Measurements from ENCODE around the gene EP400. TPM values are rescaled to one million over a fixed set of nuclear protein-coding genes. Genes with fewer than 3 reads are reported as not detected.

The EP400 gene
- total RNA-seq, 4 donors from 2014 or later = 20.5 to 33.7 (median 23.4) TPM

GRCh38 chr12:131910302-131911027, 39.3 kb upstream of the EP400 start:
- no peak for TF ChIP-seq CTCF (IDR thresholded peaks at IDR 0.05; ENCODE audit: low read depth)

DNA sequence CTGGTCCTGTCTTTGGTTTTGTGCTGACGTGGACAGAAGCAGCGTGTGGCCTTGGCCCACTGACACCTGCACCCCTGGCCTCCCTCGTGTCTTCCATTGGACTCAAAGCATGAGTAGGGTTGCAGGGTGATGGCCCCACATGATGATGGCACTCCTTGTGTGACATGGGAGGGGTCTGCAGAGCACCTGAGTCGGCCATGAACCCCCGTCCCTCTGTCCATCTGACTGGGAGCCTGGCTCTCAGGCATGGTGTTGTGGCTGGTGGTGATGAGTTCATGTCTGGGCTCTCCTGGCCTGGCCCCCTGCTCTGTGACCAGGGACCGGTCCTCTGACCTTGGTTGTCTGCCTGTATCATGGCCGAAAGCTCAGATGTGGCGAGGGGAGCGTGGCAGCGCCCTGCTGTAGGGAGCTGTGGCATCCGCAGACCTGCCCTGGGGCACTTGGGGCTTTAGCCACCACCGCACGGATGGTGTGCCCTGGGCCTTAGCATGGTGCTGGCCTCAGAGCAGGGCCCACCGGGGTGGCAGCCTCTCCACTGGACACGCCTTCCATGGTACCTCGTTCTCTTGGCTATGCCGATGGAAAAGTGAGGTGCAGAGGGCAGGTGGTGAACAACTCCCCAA, 38.6 kb upstream of the EP400 start:
- TF ChIP-seq CTCF (IDR thresholded peaks at IDR 0.05; ENCODE audit: low read depth) = no peak

GRCh38 chr12:131911851-131912477, 37.8 kb upstream of the EP400 start:
- TF ChIP-seq CTCF (IDR thresholded peaks at IDR 0.05; ENCODE audit: low read depth) = no peak

DNA sequence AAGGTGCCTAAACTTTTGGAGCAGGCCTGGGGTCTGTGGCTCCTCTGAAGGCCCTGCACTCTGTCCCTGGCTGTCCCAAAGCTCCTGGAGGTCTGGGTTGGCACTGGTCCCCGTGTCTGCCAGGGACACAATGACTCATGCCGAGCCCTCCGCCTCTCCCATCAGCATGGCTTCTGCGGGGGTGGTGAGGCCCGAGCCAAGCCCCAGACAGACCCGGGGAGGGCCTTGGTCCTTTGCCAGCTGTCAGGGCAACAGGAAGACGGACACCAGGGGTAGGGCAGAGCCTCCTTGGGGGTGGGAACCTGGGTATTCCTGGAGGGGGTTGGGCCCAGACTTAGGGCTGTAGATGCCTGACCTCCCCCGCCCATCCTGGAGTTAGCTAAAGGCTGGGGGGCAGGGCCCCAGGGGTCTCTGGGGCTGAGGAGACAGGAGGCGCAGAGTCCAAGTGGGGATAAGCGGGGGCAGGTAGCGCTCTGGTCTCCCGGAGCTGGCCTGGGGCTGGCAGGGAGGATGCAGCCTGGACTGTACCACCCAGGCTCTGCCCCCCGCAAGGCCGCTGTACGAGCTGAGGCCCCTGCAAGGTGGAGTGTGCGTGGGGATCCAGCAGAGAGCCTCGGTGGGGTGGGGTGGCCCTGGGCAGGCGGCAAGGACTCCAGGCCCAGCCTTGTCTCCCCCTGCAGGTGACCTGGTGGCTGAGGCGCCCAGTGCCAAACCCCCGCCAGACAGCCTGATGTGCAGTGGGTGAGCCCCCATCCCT, 37.0 kb upstream of the EP400 start:
- no peak for TF ChIP-seq CTCF (IDR thresholded peaks at IDR 0.05; ENCODE audit: low read depth)

- TF ChIP-seq CTCF (IDR thresholded peaks at IDR 0.05; ENCODE audit: low read depth) = no peak
Measured at GRCh38 chr12:131913666-131914065, 36.1 kb upstream of the EP400 start.

DNA sequence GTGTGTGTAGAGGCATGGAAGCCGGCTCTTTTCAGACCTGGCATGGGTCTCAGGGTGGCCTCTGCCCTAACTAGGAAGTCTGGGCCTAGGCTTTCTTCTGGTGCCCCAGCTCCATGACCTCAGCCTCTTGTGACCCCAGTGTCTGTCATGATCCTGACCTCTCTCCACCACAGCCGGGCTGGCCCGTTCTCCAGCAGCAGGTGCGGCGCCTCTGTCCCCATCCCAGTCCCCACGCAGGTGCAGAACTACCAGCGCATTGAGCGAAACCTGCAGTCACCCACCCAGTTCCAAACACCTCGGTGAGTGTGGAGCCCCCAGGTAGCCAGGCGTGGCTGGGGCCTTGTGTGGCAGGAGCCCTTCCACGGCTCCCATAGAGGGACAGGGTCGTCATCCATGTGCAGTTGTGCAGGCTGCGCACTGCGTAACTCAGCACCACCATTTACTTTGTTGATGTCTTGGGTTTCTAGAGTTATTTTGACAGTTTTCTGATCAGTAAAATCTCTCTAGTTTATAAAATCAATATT, 35.5 kb upstream of the EP400 start:
- no peak for TF ChIP-seq CTCF (IDR thresholded peaks at IDR 0.05; ENCODE audit: low read depth)
